HG03354 (cell line): Measurements from ENCODE around the gene GPR101.

Experiments
- ATAC-seq: cut with Tn5 transposase; IDR thresholded peaks from one replicate; pipeline ENCODE4 v1.9.1; 2021; ENCODE audit warnings: mild to moderate bottlenecking; ENCODE audit not compliant: unreplicated experiment, poor library complexity, severe bottlenecking

GPR101 gene, protein sequence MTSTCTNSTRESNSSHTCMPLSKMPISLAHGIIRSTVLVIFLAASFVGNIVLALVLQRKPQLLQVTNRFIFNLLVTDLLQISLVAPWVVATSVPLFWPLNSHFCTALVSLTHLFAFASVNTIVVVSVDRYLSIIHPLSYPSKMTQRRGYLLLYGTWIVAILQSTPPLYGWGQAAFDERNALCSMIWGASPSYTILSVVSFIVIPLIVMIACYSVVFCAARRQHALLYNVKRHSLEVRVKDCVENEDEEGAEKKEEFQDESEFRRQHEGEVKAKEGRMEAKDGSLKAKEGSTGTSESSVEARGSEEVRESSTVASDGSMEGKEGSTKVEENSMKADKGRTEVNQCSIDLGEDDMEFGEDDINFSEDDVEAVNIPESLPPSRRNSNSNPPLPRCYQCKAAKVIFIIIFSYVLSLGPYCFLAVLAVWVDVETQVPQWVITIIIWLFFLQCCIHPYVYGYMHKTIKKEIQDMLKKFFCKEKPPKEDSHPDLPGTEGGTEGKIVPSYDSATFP

DNA sequence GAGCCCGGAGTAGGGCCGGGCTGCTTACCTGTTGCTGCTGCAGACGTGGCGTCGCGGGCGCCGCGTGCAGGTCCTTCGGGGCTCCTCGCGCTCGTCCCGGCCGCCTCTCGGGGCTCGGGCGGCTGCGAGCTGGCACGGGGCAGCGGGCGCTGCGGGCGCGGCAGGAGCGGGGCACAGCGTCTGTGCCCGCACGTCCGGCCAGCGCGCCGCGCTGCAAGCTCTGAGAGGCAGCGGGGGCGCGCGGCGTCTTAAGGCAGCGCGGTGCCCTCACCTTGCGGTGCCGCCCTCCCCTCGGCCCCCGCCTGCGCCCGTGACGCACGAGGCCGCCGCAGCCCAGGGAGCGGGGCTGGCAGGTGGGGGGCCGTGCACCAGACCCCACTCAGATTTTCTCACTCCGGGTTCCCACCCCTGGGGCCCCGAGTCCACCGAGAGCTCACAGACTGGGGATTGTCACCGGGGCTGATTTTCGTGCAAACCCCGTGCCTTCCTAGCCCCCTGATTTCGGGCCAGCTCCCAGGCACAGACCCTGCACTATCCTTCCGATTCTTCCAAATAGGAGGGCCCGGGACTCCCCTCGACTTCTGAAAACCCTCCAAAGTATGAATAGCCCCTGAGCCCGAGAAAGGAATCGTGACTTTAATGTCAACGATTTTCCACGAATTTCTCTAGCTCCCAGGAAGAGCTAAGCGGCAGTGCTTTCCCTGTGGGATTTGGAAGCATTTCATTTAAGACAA is at the start of gene GPR101:
GPR101 (minus strand) TSS at position 222 of the 734 bp plus-strand sequence. CDS start 2,321 bp downstream, outside the sequence.
- ATAC-seq = no peak

DNA sequence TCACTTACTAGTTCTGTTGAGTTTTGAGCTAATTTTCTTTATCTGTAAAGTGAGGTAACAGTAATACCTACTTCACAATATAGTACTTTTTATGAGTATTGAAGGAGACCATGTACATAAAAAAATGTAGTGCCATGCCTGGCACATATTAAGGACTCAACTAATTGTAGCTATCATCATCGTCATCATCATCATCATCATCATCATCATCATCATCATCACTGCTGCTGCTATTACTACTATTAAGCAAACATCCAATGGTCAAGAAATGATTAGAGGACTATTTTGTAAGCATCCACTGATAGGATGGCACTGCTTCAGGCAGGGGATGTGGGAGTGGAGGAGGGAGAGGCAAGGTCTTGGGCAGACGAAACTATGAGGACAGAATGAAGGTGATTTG is 47.4 kb upstream of the GPR101 start:
- ATAC-seq = no peak

DNA sequence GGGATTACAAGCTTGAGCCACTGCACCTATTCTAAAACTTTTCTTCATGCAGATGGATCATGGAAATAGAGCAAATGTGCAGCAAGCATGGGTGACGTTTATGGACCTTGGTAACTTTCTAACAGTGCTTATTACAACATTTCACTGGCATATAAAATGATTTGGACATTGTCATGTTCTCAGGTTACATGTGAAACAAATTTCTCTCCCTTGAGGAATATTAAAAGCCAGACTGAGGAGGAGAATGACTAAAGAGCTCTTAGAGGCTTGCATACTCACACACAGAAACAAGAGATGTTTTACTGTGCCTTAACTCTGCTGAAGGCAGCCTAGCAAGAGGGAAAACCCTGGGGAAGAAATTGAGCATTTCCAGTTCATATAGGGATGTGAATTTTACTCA is 38.6 kb upstream of the GPR101 start:
- ATAC-seq = no peak

DNA sequence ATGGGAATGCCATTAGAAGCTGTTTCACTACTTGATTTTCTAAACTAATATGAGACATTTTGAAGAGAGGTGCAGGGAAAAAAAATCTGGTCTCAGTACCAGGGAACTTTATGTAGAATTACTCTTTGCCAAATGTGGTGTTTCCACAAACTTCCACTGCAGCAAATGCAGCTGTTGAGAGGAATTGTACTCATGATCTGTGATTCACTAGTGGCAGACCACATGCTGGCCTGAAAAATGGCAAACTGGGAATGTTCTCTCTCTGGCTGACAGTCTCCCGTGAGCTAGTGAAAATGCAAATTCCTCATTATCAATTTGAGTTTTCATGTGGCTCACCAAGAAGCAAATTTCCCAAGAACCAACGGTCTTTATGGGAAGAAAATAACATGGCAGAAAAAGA is 37.8 kb upstream of the GPR101 start:
- no peak for ATAC-seq

DNA sequence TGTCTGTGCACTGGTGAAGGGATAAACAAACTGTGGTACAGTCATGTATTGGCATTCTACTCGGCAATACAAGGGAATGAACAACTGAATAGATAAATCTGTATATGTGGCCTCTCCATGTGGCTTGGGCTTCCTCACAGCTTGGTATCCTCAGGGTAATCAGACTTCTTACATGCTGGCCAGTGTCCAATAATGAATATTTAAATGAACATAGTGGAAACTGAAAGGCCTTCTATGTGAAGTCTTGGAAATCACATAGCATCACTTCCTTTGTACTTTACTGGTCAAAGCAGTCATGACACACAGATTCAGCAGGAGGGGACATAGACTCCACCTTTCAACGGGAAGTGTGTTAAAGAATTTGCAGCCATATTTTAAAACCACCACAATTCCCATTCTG is 33.4 kb upstream of the GPR101 start:
- ATAC-seq = no peak

DNA sequence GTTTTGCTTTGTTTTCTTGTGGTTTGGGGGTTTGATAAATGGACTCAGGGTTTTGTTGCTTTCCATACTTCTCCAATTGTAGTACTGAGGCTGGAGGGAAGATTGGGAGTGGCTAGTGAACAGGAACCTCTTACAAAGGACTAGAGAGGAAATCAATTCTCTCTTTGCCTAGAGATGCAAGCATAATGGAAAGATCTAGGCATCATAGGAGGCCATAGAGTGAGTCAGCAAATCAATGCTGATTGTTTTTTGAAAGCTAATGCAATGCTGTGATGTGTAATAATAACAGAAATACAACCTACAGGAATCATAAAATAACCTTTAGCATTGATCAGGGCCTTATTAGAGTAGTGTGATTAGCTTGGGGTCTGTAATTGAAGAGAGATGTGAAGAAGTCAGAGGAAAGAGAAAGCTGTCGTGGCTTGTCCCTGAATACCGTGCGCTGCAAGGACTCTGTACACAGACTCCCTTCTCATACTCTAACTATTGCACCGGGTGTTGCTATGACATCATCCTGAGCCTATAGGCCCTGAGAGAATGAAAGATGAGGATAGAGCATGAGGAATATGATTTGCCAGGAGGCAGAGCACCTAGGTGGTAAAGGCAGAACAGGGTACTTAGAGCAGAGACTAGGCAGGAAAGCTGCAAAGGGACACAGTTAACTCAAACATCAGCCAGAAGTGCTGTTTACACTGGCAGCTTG is 29.3 kb upstream of the GPR101 start:
- no peak for ATAC-seq

DNA sequence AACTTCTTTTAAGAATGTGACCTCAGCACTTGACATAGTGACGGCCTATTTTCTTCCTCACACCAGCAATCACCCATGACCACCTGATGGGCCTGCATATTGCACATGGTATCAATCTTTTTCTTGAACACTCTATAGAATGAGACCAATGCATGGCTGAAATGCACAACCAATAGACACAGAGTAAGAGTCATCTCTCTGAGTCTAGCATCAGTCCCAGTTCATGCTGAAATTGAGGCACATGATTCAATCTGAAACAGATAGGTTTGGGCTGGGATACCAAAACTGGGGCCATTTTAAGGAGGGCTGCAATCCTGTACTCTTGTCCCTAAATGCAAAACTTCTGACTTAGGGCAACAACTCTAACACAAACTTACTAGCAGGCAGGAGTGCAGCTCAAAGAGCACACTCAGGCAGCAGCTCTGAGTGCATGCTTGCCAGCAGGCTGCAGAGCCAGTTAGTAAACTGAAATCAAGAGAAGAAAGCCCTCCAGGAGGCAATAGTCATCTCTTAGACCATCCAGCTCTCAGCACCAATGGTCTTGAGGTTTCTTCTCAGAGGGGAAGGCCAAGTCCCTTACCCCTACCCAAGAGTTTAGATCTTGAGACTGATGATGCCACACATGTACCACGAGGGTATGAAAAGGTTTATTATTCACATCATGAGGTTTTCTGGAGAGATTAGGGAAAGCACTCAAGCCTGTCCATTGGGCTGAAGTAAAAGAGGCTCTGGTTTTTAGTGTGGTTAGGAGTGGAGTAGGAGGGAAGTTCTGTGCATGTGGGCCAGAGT is 24.7 kb upstream of the GPR101 start:
- no peak for ATAC-seq

DNA sequence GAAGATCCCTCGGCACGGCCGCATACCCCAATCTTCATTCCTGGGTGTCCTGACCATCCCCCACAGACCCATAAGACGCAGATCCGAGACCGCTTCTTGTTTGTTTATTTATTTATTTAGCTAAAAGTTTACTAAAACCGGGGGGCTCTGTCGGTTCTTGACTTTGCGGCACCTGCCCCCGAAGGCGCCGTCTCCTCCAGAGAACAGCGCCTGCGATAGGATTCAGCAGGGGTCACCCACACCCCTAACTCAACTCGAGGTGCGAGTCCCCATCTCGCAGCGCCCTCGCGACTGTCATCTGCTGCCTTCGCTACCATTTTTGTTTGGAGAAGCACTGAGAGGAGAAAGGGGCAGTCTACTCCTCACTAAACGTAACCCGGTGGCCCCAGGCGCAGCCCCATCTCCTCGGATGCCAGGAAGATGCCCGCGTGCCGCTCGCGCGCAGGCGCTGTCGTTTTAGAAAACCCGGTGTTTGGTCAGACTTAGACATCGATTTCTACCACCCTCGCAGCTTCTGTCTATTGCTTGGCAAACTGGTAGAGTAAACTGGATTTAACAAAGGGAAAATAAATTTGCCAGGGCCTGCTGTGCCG is 18.9 kb upstream of the GPR101 start:
- peak; percentile 36 for ATAC-seq

DNA sequence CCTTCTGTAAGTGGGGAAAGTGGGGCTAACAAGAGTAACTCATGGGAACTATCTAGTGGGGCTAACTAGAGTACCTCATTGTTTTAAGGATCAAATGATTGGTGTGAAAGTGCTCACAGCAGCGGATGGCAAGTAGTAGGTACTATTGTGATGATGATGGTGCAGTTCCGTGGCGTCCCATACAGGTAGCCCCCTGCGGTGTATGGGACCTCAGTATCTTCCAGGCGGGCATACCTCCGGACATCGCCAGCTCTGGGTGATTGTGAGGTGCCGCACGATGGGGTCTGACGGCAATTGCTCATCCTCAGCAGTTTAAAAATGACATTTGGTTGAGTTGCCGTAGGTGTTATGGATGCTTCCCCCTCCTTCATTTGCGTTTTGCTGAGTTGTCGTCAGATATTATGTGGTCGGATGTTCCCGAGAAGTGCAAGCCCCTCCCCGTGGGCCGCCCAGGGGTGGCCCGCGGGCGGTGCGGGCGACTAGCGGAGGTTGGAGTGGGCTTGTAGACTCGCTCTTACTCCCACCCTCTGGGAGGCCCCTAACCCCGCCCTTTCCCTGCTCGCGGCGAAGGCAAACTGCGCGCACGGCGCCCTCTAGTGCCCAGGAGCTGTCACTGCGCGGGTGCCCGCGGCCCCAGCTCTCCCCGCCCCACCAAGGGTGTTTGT is 18.3 kb upstream of the GPR101 start:
- peak; percentile 99 for ATAC-seq

DNA sequence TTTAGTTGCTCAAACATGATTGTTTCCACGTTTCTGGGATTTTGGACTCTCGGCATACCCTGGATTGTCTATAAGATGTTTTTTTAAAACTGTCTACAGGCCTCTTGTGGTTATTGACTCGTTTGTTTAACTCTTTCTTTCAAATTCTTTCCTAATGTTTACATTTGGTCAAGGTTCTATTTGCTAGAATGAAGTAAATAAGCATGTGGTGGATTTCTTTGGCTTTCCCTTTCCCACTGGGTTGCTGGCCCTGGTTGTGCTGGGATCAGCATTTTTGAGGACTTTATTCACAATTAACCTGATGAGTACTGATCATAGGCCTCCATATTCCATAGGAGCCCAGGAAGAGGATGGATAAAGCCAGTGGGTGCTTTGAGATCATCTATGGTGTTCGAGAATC is 11.1 kb upstream of the GPR101 start:
- ATAC-seq = no peak

DNA sequence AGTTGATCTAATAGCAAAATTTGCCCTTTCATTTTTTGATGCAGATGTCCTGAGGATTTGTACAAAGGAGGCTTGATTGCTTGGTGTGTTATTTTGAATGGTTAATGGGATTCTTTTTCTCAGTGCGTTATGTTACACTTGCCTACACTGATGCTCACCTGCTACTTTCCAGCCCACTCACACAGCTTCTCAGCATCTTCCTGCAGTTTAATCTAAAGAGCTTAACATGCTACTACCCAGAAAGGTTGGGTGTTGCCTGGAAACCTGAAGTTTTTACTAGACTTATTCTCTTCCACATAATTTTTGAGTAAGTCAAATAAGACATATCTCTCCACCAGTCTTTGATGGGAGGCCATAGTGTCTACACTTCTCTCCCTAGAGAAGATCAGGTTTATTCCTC is 9.9 kb upstream of the GPR101 start:
- no peak for ATAC-seq

DNA sequence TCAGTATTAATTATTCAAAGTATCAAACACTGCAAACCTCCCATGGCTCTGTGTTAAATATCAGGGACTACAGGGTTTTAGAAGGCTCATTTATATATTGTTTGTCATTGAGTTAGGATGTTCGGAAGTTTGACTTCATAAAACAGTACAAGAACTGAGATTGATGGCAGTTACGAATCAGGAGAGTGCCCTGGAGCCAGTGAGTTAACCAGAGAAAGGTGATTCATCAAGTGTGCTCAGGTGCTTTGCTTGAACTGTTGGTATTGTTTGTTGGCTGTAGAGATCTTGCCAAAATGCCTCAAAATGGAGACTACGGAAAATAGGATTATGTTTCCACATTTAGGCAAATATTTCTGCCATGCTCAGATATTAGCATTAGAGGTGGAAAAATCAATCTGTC is 7.5 kb upstream of the GPR101 start:
- ATAC-seq = no peak

DNA sequence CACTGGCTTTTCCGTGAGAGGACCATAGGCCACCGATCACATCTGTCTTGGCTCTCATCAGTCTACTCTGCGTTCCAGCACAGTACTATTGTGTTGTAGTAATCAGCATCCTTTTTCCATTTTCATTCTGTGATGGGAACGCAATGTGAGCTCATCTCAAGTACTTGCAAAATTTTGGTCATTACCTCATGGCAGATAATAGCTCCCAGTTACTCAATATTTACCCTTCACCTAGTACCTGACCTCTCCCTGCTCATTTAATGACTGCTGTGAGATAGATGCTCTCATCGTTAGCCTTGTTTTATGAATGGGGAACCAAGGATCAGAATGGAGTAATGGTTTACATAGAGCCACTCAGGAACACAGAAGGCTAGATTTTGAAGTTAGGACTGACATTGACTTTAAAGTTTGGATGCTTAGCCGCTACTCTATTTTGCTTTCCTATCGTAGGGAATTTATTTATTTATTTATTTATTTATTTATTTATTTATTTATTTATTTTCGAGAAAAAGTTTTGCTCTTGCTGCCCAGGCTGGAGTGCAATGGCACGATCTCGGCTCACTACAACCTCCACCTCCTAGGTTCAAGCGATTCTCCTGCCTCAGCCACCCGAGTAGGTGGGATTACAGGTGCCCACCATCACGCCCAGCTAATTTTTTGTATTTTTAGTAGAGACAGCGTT is 6.5 kb upstream of the GPR101 start:
- no peak for ATAC-seq

DNA sequence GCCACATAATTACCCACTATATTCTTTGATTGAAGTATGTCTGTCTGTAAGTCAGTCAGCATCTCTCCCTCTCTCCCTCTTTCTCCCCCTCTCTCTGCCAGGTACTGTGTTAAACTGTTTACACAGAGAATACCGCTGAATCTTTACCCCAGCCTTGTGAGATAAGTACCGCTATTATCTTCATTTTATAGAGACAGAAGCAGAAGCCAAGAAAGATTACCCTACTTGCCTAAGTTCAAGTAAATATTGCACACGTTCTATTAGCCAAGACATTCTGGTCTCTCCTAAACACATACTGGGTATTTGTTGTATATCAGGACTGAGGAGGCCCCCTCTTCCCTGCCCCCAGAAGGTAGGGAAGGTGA is 695 bp upstream of the GPR101 start:
- ATAC-seq = no peak

DNA sequence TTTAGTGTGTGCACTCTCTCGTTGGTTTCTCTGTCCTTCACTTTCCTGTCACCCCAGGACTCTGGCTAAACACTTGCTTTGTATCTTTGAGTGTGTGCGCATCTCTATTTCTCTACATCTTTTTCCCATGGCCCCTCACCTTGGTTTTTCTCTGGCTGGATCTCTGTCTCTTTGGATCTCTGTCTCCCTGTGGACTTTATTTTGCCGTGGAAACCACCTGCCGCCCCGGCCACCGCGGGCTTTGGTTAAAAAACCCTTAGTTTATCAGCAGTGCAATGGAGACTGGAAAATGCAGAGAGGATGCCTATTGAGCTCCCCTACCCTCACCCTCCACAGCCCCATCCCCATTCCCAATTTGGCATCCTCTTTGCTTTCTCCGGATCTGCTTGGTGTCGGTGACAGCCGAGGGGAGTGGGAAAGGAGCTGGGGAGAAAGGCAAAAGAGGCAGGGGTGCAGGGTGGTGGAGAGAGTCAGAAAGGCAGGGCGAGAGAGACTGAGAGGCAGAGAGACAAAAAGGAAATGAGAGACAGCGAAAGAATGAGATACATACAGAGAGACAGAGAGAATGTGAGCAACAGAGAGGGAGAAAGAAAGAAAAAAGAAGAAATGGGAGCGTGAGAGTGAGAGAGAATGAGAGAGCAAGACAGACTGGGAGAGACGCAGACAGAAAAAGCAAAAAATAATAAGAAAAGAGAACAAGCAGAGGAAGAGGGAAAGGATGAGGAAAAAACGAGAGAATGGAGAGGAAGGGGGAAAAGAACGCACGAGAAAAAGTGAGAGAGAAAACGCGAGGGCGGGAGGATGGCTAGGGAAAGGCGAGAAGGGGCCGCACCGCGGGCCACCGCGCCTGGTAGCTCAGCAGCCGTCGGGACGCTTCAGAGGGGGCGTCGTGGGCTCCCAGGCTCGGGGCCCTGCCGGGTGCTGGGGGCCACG is 688 bp downstream of the GPR101 start:
- ATAC-seq = no peak

DNA sequence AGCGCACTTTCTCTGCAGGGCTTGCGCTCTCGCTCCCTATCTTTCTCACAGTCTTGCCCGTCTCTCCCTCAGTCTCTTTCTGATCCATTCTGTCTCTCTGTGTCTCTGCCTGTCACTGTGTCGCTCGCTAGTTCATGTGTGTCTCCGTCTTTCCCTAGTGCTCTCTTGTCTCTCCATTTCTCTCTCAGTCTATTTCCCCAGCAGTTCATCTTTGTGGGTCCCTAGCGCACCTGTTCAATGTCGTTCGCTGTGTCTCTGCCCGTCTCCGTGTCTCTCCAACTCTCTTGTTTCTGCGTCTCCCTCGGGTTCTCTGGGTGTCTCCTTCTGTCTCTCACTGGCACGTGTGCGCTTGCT is 1.5 kb downstream of the GPR101 start:
- peak; percentile 19 for ATAC-seq

DNA sequence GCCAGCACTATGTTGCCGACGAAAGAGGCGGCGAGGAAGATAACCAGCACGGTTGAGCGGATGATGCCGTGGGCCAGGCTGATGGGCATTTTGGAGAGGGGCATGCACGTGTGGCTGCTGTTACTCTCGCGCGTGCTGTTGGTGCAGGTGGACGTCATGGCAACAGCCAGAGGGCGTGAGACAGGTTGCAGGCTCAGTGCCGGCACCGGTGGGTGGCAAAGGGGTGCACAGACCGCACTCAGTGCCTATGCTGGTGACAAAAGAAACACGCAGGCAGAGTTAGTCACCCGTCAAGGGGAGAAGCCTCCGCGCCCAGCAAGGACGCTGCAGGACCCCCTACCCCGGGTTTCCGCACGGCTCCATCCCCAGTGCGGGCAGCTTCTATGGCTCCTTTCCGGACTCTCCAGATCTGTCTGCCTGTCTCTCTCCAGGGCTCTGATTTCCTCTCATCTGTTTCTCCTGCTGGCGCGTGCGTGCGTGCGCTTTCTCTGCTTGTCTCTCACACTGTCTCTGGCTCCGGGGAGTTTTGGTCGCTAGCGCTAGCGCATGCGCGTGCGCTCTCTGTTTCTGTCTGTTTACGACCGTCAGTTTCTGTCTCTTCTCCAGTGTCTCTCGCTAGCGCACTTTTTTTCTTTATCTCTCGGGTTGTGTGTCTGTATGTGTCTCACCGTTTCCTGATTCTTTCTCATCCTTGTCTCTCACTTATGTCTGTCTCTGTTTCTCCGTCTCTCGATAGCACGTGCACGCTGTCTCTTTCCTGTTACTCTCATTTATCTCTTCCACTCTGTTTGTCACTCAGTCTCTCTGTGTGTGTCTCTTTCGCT is 2.1 kb downstream of the GPR101 start:
- peak; percentile 79 for ATAC-seq
